HG03196 (cell line): ENCODE results near the gene GRIK2.
"Not testable (repeated sequence)": the region's sequence is repeated elsewhere in the genome, so short reads cannot be mapped to it uniquely, and the experiment has no call there.

Experiments
- ATAC-seq: cut with Tn5 transposase; IDR thresholded peaks from one replicate; pipeline ENCODE4 v1.9.1; 2021; ENCODE audit not compliant: unreplicated experiment

The GRIK2 gene

DNA sequence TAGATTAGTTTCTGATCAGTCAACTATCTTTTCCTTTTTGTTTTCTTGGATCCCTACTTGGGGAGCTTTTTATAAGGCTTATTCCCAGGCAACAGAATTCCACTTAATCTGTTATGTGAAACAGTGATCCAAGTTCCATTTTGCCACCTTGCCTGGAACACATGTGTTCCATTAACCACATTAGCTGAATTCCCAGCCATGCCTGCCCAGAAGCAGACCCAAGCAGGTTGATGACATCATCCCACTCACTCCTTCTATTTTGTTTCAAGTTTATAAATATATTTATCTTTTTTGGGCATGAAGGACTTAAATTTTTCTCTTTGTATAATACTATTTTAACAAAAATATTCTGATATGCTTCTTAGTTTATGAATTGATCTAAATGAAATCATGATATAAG, 587.4 kb downstream of the GRIK2 start:
- no peak for ATAC-seq

DNA sequence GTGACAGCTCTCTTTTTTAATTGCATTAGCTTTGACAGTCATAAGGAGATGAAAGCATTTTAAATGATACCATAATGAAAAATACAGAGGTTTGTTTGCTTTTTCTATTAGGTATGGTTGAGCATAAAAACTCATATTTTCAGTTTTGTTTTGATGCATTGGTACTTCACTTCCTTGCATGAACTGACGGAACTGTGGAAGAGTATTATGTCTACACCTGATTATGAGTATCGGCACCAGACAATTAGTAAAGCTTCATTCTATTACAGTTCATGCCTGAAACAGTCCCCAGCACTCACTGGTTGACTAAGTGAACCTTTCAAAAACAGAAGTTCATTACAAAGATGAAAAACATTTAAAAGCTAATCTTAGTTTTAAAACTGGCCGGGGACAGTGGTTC, 593.0 kb downstream of the GRIK2 start:
- ATAC-seq: no peak

DNA sequence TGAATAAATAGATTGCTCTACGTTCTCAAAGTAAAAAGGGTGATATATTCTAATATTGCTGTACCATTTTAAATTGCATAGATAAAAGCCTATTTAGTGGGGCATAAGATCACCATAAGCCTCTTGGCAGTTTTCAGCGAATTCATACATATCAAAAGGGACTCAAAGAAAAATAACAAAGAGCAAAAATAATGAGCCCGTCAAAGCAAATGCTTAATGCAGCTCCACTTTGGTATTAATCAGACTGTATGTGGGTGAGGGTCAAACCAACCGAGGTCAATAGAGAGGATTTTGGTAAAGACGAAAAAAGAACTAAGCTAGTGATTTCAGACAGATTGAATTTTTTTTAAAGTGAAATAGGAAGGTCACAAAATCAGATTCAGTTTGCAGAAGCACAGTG, 598.8 kb downstream of the GRIK2 start:
- no peak for ATAC-seq

DNA sequence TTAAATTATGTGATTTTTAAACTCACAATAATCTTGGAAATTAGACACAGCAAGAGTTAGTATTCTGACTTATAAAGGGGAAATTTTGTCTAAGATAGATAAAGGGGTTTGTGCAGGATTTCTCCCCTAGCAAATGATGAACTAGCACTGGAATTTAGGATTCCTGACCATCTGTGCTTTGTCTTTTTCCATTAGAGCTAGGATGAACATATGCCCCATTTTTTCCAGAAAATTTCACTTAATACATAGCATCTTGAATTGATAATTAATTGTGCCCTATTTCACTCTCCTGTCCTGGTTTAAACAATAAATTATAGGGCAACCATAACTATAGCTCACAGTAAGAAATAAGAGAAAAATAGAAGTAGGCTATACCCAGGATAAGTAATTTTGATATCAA, 601.0 kb downstream of the GRIK2 start:
- ATAC-seq: no peak

DNA sequence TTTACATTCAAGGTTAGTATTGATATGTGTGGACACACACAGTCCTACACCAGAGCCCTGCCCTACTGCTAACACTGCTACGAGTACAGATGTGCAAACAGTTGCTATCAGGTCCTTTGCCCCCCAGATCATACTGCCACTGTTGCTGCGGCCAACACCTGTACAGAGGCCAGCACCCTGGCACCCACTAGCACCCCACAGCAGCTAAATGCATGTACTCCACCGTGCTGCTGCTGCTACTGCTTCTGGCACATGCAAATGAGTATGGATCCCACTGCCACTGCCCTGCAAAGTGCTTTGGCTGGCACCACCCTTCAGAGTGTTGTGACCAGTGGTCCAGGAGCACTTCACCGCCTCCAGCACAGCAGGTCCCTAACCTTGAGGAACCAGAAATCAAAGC, 621.9 kb downstream of the GRIK2 start:
- ATAC-seq: no peak

DNA sequence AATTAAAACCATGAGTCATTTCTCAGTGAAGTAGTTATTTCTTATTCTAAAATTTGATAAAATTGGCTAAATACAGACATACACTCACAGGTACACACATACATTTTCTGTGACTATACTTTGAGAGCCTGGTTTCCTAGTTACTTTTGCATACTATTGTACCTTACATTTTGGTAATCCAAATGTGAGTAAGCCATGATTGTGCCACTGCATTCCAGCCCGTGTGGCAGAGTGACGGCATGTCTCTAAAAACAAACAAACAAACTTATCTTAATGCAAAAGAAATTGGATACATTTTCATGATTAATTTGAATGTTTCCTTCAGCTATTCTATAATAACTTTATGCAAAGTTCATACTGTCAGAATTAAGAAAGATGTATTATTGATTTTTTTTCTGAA, 628.8 kb downstream of the GRIK2 start:
- ATAC-seq: no peak

DNA sequence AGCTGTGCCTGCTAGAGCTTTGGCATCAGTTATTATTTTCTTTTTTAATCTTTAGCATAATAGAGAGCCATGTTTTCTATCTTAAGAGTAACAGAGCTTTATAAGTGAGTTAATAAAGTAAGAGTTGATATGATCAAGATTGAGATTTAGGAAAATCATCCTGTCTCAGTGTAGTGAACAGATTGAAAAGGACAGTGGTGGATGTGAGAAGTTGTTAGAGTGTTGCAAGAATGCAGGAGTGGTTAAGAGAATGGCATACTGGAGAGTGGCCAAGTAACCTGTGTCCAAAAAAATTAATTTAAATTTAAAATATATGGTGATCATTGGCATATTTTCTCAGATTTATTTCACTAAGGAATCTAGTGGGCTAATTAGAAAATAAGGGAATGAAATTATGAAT, 629.3 kb downstream of the GRIK2 start:
- ATAC-seq: no peak

DNA sequence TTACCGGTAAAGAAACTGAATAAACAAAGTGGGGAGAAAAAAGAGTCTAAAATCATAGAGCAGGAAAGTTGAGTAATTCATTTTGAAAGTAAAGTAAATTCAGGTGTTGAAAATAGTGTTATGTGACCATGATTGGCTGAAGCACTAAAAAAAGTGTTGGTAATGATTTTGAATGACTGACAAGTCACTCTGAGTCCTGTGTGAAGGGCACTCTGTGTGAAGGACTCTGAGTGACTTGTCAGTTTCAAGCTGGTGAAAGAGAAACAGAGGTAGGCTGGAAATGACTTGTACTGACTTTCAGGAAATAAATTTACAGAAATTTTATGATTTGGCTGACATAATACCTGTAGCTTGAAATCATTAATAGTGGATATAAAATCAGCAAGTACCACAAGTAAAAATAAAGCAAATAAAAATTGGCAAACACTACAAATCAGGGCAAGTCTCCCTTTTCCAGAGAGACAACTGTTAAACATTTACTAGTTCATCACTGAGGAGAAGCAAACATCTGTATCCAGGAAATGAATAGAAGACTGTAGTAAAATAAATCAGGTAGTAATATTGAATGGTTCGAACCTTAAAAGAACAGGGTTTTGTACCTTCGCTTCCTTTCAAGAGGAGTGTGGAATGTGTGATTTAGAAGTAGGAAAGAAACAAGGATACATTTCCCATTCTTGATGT, 630.6 kb downstream of the GRIK2 start:
- no peak for ATAC-seq

DNA sequence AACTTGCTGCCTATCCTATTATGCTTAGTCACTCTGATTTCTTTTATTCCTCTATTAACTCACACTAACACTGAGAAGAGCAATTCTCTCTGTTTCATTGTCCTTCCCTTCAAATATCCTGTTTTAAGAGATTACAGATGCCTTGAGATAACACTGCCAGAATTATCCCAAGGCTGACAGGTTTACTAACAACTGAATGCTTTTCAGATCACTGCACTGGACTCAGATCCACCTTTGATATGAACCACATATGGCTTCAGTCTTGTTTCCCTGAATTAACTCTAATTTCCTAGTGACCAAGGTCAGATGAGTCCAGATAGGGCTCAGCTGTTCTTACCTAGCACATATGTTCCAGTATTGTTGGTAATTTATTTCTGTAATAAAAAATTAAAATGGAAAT, 633.1 kb downstream of the GRIK2 start:
- no peak for ATAC-seq

DNA sequence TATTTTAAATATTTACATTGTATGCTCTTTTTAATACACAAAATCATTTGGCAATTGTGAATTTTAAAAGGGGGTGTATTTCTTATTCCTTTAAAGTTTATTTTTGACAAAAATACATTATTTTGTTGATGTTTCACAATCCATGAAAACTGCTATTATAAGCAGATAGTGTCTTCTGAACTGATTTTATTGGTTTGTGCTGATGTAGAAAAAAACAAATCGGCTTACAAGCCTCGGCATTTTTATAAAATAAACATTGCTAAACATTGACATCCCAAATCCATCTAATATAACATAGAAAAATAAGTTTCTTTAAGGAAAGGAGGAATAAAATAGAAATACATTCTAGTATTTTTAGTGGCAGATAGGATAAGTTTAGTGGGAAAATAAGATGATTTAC, 634.7 kb downstream of the GRIK2 start:
- no peak for ATAC-seq

DNA sequence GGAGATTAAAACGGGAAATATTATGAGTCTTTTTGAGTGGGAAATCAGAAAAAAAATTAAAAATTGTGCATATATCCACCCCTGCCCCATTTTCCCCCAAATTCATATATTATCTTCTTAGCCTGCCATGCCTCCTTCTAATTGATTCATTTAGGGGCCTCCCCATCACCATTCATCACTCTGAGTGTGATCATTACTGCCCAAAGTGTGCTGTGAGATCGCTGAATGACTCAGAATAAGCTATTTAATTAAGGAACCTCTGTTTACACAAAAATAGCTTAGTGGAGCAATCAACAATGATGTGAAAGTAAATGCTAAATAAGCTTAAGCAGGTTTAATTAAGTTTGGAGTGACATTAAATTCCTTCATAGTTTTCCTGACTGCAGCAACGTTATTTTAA, 645.5 kb downstream of the GRIK2 start:
- no peak for ATAC-seq

DNA sequence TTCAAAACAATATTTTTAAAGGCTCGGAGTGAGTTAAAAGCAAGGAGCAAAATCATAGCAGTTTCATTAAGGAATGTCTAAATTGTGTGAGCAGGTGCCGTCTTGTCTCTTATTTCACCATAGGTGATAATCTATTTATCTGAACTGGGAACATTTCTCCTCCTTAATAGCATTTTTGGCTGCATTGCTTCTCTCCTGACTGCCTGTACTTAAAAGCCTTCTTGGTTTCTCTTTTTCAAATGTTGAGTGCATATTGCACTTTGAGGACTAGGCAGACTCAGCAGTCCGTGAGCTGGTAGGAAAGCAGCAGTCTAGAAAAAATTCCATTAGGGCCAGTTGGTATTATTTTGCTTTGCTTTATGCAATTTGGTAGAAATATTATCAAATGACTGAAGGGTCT, 645.9 kb downstream of the GRIK2 start:
- ATAC-seq: no peak

DNA sequence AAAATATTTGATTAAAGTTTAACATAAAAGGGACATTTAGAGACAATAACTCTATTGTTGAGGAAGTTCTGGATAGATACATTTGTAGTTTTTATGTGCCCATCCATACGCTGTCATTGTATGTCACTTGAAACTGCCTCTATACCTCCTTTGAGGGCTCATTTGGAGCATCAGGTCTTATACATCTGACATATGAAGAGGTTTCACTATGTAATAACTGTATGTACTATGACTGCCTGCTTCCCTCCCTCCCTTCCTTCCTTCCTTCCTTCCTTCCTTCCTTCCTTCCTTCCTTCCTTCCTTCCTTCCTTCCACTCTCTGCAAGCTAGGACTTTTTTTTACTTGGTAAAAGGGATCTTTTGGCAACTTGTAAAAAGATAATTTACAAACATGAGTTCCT, 657.5 kb downstream of the GRIK2 start:
- ATAC-seq: no peak

DNA sequence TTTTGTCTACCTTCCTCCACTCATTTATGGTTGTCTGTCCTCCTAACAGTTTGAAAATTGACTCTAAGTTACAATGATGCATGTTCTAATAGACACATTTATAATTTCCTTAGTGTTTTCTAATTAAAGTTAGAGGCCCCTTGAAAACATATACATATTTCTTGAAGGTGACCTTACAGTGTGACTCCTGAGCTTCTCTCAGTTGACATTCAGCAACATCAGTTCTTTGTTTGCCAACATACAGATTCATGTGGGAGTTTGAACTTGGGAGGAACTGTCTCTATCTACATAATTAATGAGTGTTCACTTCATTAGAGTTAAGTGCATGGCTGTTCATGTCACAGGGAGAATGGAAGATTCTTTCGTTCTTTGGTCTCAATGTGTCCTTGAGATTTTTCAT, 658.2 kb downstream of the GRIK2 start:
- no peak for ATAC-seq

DNA sequence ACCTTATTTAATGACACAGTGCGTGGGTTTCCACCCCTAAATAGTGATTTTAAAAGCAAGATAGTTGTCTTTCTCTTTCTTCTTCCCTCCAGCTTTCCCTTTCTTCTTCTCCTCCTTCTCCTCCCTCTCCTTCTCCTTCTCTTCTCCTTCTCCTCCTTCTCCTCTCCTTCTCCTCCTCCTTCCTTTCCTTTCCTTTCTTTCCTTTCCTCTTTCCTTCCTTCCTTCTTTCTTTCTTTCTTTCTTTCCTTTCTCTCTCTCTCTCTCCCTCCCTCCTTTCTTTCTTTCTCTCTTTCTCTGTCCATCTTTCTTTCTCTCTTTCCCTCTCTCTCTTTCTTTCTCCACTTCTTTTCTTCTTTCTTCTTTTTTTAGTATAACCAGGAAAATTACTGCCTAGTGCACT, 670.6 kb downstream of the GRIK2 start:
- ATAC-seq: no peak

DNA sequence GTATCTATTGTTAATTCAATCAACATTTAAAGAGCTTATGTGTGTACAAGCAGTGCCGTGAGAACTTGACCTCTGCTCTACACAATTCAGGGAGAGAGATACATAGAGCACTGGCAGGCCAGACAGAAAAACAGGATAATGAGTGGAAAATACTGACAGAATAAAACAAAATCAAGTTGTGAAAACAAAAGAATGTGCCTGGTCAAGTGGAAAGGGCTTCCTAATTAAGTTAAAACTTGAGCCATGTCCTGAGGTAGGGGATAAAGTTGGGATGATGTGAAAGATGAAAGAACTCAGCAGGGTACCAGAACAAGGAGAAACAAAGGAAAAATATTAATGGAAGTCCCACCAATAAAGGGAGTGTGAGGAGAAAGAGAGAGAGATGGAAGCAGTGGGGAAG, 672.8 kb downstream of the GRIK2 start:
- ATAC-seq: no peak

DNA sequence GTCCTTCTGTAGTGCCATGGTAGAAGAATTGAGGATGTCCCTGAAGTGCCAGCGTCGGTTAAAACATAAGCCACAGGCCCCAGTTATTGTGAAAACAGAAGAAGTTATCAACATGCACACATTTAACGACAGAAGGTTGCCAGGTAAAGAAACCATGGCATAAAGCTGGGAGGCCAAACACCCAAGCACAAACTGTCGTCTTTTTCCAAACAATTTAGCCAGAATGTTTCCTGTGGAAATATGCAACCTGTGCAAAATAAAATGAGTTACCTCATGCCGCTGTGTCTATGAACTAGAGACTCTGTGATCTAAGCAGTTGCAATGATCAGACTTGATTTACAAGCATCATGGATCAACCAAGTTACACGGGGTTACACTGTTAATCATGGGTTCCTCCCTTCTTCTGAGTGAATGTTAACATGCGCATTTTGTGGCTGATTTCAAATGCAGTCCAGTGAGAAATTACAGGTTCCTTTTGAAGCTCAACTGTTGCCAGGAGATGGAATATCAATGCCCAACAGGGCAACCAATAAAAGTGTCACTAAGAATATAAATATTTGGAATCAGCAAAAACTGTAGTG, 674.9 kb downstream of the GRIK2 start:
- ATAC-seq: no peak

DNA sequence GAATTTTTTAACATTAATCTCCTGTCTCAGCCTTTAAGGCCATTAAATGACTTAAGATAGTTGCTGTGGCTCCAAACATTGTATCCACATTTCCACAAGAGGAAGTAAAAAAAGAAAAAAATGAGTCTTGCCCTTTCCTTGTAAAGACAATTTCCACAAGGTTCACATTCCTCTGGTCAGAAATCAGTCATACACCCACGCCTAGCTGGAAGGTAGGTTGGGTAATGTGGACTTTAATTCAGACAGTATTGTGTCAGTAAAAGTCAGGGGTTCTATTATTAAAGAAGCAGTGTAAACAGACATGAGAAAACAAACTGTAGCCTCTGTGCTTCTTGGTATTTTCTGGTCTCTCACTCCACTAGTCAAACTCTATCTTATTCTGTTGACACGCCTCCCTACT, 682.0 kb downstream of the GRIK2 start:
- no peak for ATAC-seq

DNA sequence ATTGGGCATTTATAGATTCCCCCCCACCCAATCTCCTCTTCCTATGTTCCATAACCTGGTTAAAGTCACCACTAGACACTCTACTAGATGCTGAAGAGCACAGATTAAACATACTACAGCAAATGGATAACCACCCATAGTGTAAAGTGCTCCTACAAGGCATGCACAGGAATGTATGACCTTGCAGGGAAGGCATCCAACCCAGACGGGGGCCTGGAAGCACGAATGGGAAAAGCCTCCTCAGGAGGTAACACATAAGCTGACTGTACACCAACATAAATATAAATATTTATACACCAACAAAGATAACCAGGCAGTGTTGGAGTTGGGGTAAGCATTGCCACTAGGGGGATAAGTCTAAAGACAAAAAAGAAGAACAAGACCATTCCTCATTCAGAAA, 691.7 kb downstream of the GRIK2 start:
- ATAC-seq: no peak

DNA sequence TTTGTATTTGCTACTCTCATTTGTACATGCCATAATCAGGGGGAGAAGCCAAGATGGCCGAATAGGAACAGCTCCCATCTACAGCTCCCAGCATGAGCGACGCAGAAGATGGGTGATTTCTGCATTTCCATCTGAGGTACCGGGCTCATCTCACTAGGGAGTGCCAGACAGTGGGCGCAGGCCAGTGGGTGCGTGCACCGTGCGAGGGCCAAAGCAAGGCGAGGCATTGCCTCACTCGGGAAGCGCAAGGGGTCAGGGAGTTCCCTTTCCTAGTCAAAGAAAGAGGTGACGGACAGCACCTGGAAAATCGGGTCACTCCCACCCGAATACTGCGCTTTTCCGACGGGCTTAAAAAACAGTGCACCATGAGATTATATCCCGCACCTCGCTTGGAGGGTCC, 694.7 kb downstream of the GRIK2 start:
- not testable (repeated sequence) for ATAC-seq

DNA sequence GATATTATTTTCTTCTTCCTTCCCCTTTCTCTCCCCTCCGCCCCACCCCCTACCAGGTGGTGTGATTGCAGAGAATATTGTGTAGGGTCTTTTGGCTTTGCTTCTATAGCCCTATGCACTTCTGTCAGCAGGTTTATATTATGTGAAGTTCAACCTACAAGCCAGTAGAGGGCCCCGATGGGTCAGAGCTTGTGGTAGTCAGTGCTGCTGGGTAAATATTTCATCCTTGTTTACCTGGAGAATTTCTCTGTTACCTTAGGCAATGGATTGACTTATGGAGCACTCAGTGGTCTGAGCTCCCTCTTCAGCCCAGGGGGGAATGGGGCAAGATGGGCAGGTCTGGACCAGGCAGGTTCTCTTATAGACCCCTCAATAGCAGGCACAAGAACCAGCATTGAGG, 720.9 kb downstream of the GRIK2 start:
- ATAC-seq: peak; percentile 64

DNA sequence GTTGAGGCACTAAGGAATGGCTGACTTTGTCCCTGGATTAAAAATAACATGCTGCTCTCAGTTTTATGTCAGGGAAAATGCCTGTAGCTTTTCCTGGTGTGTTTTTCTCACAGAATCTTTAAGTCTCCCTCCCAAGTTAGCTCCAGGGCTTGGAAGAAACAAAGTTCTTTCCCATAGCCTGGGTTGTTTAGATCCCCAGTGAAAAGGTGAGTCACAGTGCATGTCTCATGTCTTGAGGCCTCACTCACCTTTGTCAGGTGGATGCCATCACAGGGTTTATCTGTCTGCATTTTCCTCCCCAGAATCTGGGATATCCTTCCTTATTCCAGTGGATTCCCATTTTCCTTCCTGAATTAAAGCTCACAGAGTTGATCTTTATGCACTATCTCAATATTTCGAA, 722.4 kb downstream of the GRIK2 start:
- no peak for ATAC-seq

DNA sequence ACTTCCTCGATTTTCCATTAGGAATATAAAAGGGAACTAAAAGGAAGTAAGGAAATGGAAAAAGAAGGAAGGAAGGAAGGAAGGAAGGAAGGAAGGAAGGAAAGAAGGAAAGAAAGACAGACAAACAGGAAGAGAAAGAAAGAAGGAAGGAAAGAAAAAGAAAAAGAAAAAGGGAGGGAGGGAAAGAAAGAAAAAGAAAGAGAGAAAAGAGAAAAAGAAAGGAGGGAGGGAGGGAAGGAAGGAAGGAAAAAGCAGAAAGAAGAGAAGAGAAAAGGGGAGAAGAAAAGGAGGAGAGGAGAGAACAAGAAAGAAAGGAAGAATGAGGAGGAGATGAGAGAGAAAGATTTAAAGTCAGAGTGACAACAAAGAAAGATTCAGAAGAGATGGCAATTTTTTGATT, 724.5 kb downstream of the GRIK2 start:
- no peak for ATAC-seq
